ENCODE results near the gene TEDC2.

- no peak for TF ChIP-seq EZH2 (optimal IDR thresholded peaks at IDR 0.05; ENCODE audit: low read depth, low read length)
- TF ChIP-seq CTCF (IDR thresholded peaks at IDR 0.05; ENCODE audit: low read length), result peak; percentile 34
Observed at GRCh38 chr16:2473999-2474876, 14.3 kb downstream of the TEDC2 start.
